ENCODE data around the gene ESPN.
"Not testable (repeated sequence)": the region's sequence is repeated elsewhere in the genome, so short reads cannot be mapped to it uniquely, and the experiment has no call there.

Gene ESPN

GRCh38 chr1:6428453-6428852 is 3.9 kb downstream of the ESPN start:
- not testable (repeated sequence) for DNase-seq (ENCODE audit: low read depth in 2 of 2)

GRCh38 chr1:6429660-6430411 is 5.3 kb downstream of the ESPN start:
- DNase-seq (ENCODE audit: low read depth in 2 of 2) = not testable (repeated sequence)

GRCh38 chr1:6431645-6432579 is 7.3 kb downstream of the ESPN start:
- DNase-seq (ENCODE audit: low read depth in 2 of 2) = not testable (repeated sequence)

- no peak for DNase-seq (ENCODE audit: low read depth in 2 of 2)
Observed at GRCh38 chr1:6434186-6434585, 9.6 kb downstream of the ESPN start.

- DNase-seq (ENCODE audit: low read depth in 2 of 2) = no peak
Observed at GRCh38 chr1:6435129-6435528, 10.6 kb downstream of the ESPN start.

GRCh38 chr1:6435547-6435946 is 11.0 kb downstream of the ESPN start:
- DNase-seq (ENCODE audit: low read depth in 2 of 2) = no peak

- DNase-seq (ENCODE audit: low read depth in 2 of 2) = not testable (repeated sequence)
Observed at GRCh38 chr1:6436277-6436676, 11.7 kb downstream of the ESPN start.

- DNase-seq (ENCODE audit: low read depth in 2 of 2) = not testable (repeated sequence)
Observed at GRCh38 chr1:6437012-6437700, 12.6 kb downstream of the ESPN start.

- DNase-seq (ENCODE audit: low read depth in 2 of 2) = peak; percentile 43 to 58
Observed at GRCh38 chr1:6438047-6438525, 13.5 kb downstream of the ESPN start.

GRCh38 chr1:6440198-6441126 is 15.9 kb downstream of the ESPN start:
- DNase-seq (ENCODE audit: low read depth in 2 of 2) = peak; percentile 44 to 67

- no peak for DNase-seq (ENCODE audit: low read depth in 2 of 2)
Observed at GRCh38 chr1:6441586-6441985, 17.0 kb downstream of the ESPN start.

- no peak for DNase-seq (ENCODE audit: low read depth in 2 of 2)
Observed at GRCh38 chr1:6443339-6444115, 19.0 kb downstream of the ESPN start.

GRCh38 chr1:6444377-6444776 is 19.8 kb downstream of the ESPN start:
- no peak for DNase-seq (ENCODE audit: low read depth in 2 of 2)

GRCh38 chr1:6445062-6445763 is 20.6 kb downstream of the ESPN start:
- DNase-seq (ENCODE audit: low read depth in 2 of 2) = no peak

GRCh38 chr1:6445929-6446328 is 21.4 kb downstream of the ESPN start:
- not testable (repeated sequence) for DNase-seq (ENCODE audit: low read depth in 2 of 2)

GRCh38 chr1:6446665-6447015 is 22.1 kb downstream of the ESPN start:
- no peak for DNase-seq (ENCODE audit: low read depth in 2 of 2)

- DNase-seq (ENCODE audit: low read depth in 2 of 2) = no peak
Observed at GRCh38 chr1:6447016-6447817, 22.6 kb downstream of the ESPN start.

GRCh38 chr1:6447818-6448748 is 23.5 kb downstream of the ESPN start:
- no peak for DNase-seq (ENCODE audit: low read depth in 2 of 2)
